GM20431 (cell line): ENCODE results near the gene RERE.
"Not testable (repeated sequence)": the region's sequence is repeated elsewhere in the genome, so short reads cannot be mapped to it uniquely, and the experiment has no call there.

Experiments used
- in situ Hi-C: fragments of 300-500 bp; cut with MseI, MboI; formaldehyde crosslinking; loops from one replicate; pipeline ENCODE4 v1.15.0; 2020; ENCODE audit warnings: low sequenced_read_pairs; ENCODE audit not compliant: unreplicated experiment

Gene RERE

GRCh38 chr1:8845104-8846097, 28.0 kb upstream of the RERE start:
- in situ Hi-C loops: loop anchor here (25.0 kb wide), 1 partner anchor 283 kb away; no protein-coding TSS in a partner anchor

GRCh38 chr1:8844501-8845006, 27.1 kb upstream of the RERE start:
- in situ Hi-C loops: loop anchor here (25.0 kb wide), 1 partner anchor 282 kb away; no protein-coding TSS in a partner anchor

GRCh38 chr1:8841395-8841794, 24.0 kb upstream of the RERE start:
- in situ Hi-C loops: loop anchor here (25.0 kb wide), 1 partner anchor 279 kb away; no protein-coding TSS in a partner anchor

GRCh38 chr1:8839990-8840389, 22.6 kb upstream of the RERE start:
- in situ Hi-C loops: loop anchor here (25.0 kb wide), 1 partner anchor 278 kb away; no protein-coding TSS in a partner anchor

- in situ Hi-C loops: loop anchor here (25.0 kb wide), 1 partner anchor 274 kb away; no protein-coding TSS in a partner anchor
Observed at GRCh38 chr1:8835941-8836643, 18.7 kb upstream of the RERE start.

GRCh38 chr1:8831340-8831739, 13.9 kb upstream of the RERE start:
- in situ Hi-C loops: loop anchor here (25.0 kb wide), 1 partner anchor 269 kb away; no protein-coding TSS in a partner anchor

GRCh38 chr1:8830732-8831131, 13.3 kb upstream of the RERE start:
- in situ Hi-C loops: loop anchor here (25.0 kb wide), 1 partner anchor 268 kb away; no protein-coding TSS in a partner anchor

- in situ Hi-C loops: loop anchor here (25.0 kb wide), 1 partner anchor 264 kb away; no protein-coding TSS in a partner anchor
Observed at GRCh38 chr1:8825985-8826481, 8.6 kb upstream of the RERE start.

GRCh38 chr1:8823295-8823664, 5.8 kb upstream of the RERE start:
- in situ Hi-C loops: no loop called here

GRCh38 chr1:8822373-8823294, 5.2 kb upstream of the RERE start:
- in situ Hi-C loops: no loop called here

- in situ Hi-C loops: no loop called here
Observed at GRCh38 chr1:8821084-8821483, 3.6 kb upstream of the RERE start.

- in situ Hi-C loops: not testable (repeated sequence)
Observed at GRCh38 chr1:8818789-8819188, 1.3 kb upstream of the RERE start.

- in situ Hi-C loops: no loop called here
Observed at GRCh38 chr1:8818325-8818775, 910 bp upstream of the RERE start.

GRCh38 chr1:8816831-8817411, 519 bp downstream of the RERE start:
- in situ Hi-C loops: no loop called here

- in situ Hi-C loops: no loop called here
Observed at GRCh38 chr1:8816264-8816663, 1.2 kb downstream of the RERE start.

- in situ Hi-C loops: no loop called here
Observed at GRCh38 chr1:8815582-8816151, 1.8 kb downstream of the RERE start.

GRCh38 chr1:8814865-8815264, 2.6 kb downstream of the RERE start:
- in situ Hi-C loops: no loop called here

GRCh38 chr1:8813991-8814390, 3.4 kb downstream of the RERE start:
- in situ Hi-C loops: no loop called here
